Measurements from ENCODE around the gene NRXN3. TPM values are rescaled to one million over a fixed set of nuclear protein-coding genes. Genes with fewer than 3 reads are reported as not detected.

Gene NRXN3
- total and polyA plus RNA-seq, 11 donors, result 0.19 to 2.2 (median 1.1) TPM

GRCh38 chr14:79596551-79596950 is 1426.4 kb downstream of the NRXN3 start:
- intact Hi-C loops (cut with DNase I), result no loop called here
- no peak overlapping the region for H3K4me3 ChIP-seq
- H3K4me1 ChIP-seq, result no peaks in the 10 kb centered on the region
- no peak for DNase-seq
- WGBS, 4 donors, result 58 to 81% (median 68%) methylated on average over 4 of the region's 4 CpGs
- H3K27me3 ChIP-seq, result no peaks in the 10 kb centered on the region
- H3K36me3 ChIP-seq, result no peaks in the 10 kb centered on the region
- ATAC-seq, result no peak
- no peak overlapping the region for H3K27ac ChIP-seq
- TF ChIP-seq CTCF (IDR thresholded peaks at IDR 0.05) (no peak), POLR2A (IDR thresholded peaks at IDR 0.05) (no peak)
- H3K9me3 ChIP-seq, result no peaks in the 10 kb centered on the region

GRCh38 chr14:79597566-79597965 is 1427.4 kb downstream of the NRXN3 start:
- no peaks in the 10 kb centered on the region for H3K4me1 ChIP-seq
- 92 to 96% (median 95%) methylated on average over 4 of the region's 4 CpGs for WGBS, 4 donors
- no peak overlapping the region for H3K27ac ChIP-seq
- intact Hi-C loops (cut with DNase I), result no loop called here
- ATAC-seq, result no peak
- H3K4me3 ChIP-seq, result no peak overlapping the region
- DNase-seq, result no peak
- H3K9me3 ChIP-seq, result no peaks in the 10 kb centered on the region
- H3K27me3 ChIP-seq, result no peaks in the 10 kb centered on the region
- no peak for TF ChIP-seq CTCF (IDR thresholded peaks at IDR 0.05)
- H3K36me3 ChIP-seq, result no peaks in the 10 kb centered on the region

- DNase-seq (no peak), ATAC-seq (no peak)
- intact Hi-C loops (cut with DNase I), result no loop called here
- Histone ChIP-seq H3K4me3 (no peak overlapping the region), H3K27ac (no peak overlapping the region), H3K36me3 (no peaks in the 10 kb centered on the region), H3K27me3 (no peaks in the 10 kb centered on the region), H3K4me1 (no peaks in the 10 kb centered on the region), H3K9me3 (no peaks in the 10 kb centered on the region)
- TF ChIP-seq POLR2A (IDR thresholded peaks at IDR 0.05) (no peak), CTCF (IDR thresholded peaks at IDR 0.05) (no peak)
- 52 to 64% (median 57%) methylated on average over 2 of the region's 2 CpGs for WGBS, 4 donors
Observed at GRCh38 chr14:79598339-79598738, 1428.2 kb downstream of the NRXN3 start.

GRCh38 chr14:79599239-79599638 is 1429.1 kb downstream of the NRXN3 start:
- no peak overlapping the region for H3K4me3 ChIP-seq
- ATAC-seq (no peak), DNase-seq (no peak)
- no peaks in the 10 kb centered on the region for H3K4me1 ChIP-seq
- H3K27ac ChIP-seq, result no peak overlapping the region
- H3K27me3 ChIP-seq, result no peaks in the 10 kb centered on the region
- TF ChIP-seq POLR2A (IDR thresholded peaks at IDR 0.05) (no peak), CTCF (IDR thresholded peaks at IDR 0.05) (no peak)
- no peaks in the 10 kb centered on the region for H3K9me3 ChIP-seq
- no peaks in the 10 kb centered on the region for H3K36me3 ChIP-seq
- intact Hi-C loops (cut with DNase I), result no loop called here

All from heart left ventricle (tissue), 16 donors.